Panc1 (cell line): Measurements from ENCODE around the gene FGGY. TPM values are rescaled to one million over a fixed set of nuclear protein-coding genes. Genes with fewer than 3 reads are reported as not detected.

ENCODE experiments used
- ATAC-seq: fragments of 200-7000 bp; cut with Tn5 transposase; 2 replicates; pipeline ENCODE4 v1.9.1; 2020; ENCODE audit warnings: mild to moderate bottlenecking, moderate library complexity
- BruUV-seq: library from RNA; stranded (reverse); fragments of 400-500 nt; replicated peaks from 2 replicates; lab custom pipeline; 2021; lab: Mats Ljungman, UMichigan
- CTCF ChIA-PET: fragments of 300-600 bp; sonication (Branson Sonifier 250); formaldehyde crosslinking; loops from one replicate; lab custom pipeline; 2022; ENCODE audit warnings: antibody characterized with exemption; lab: Charles Lee
- POLR2A ChIA-PET: fragments of 300-600 bp; sonication (Branson Sonifier 250); formaldehyde crosslinking; loops from one replicate; lab custom pipeline; 2022; ENCODE audit warnings: antibody characterized with exemption; lab: Charles Lee
- DNase-seq: peaks from one replicate; pipeline ENCODE4 v3.0.0-alpha.2; 2010; ENCODE audit warnings: low read depth, low spot score
- H3K27ac ChIP-seq: 2 replicates; pipeline ENCODE4 v1.5.1; 2011; ENCODE audit warnings: mild to moderate bottlenecking, low read length, inconsistent platforms
- H3K27me3 ChIP-seq: fragments of 200-500 bp; sonication (Bioruptor generic); 2 replicates; pipeline ENCODE4 v1.6.0; 2014; ENCODE audit warnings: low read length, inconsistent platforms; ENCODE audit not compliant: control insufficient read depth, insufficient read depth
- H3K36me3 ChIP-seq: fragments of 200-500 bp; sonication (Bioruptor generic); 2 replicates; pipeline ENCODE4 v1.5.1; 2014; ENCODE audit warnings: inconsistent platforms, mild to moderate bottlenecking, low read length, moderate library complexity; ENCODE audit not compliant: control insufficient read depth, insufficient read depth
- H3K4me1 ChIP-seq: 2 replicates; pipeline ENCODE4 v1.5.1; 2011; ENCODE audit warnings: inconsistent platforms, mild to moderate bottlenecking, low read length, moderate library complexity; ENCODE audit not compliant: control insufficient read depth, insufficient read depth
- H3K4me3 ChIP-seq, 2 experiments: 2 replicates each; pipeline ENCODE4 v1.5.1; 2011 to 2012; ENCODE audit warnings: low read depth in 2 of 2, low read length in 2 of 2, mild to moderate bottlenecking in 2 of 2, inconsistent platforms in 1 of 2, moderate library complexity in 1 of 2
- H3K9me3 ChIP-seq: fragments of 200-500 bp; sonication (Bioruptor generic); 2 replicates; pipeline ENCODE4 v1.5.1; 2014; ENCODE audit warnings: low read depth, mild to moderate bottlenecking, inconsistent platforms, low read length, moderate library complexity; ENCODE audit not compliant: control insufficient read depth, insufficient read depth
- POLR2AphosphoS5 ChIP-seq: IDR thresholded peaks from 2 replicates; pipeline ENCODE4 v1.6.1; 2012; ENCODE audit warnings: mild to moderate bottlenecking, low read depth, low read length, moderate library complexity
- REST ChIP-seq, 2 experiments: IDR thresholded peaks; 2 replicates each; pipeline ENCODE4 v1.6.1; 2011 to 2012; ENCODE audit warnings: low read depth in 2 of 2, control low read depth in 1 of 2, low read length in 1 of 2, mild to moderate bottlenecking in 1 of 2, moderate library complexity in 1 of 2; ENCODE audit not compliant: insufficient read depth in 1 of 2
- SIN3A ChIP-seq: IDR thresholded peaks from 2 replicates; pipeline ENCODE4 v1.6.1; 2012; ENCODE audit warnings: low read depth, mild to moderate bottlenecking, low read length, moderate library complexity, borderline replicate concordance; ENCODE audit not compliant: insufficient read depth
- TCF7L2 ChIP-seq: IDR thresholded peaks from 2 replicates; pipeline ENCODE4 v1.6.1; 2011; ENCODE audit warnings: mild to moderate bottlenecking, low read depth, low read length, inconsistent platforms
- in situ Hi-C: cut with HindIII; loops from 2 replicates; pipeline ENCODE4 v1.10.0; 2016; ENCODE audit warnings: low sequenced_read_pairs, low pct_unique_long_range_greater_than_20kb
- intact Hi-C: fragments of 100-400 bp; cut with micrococcal nuclease; formaldehyde crosslinking; loops from one replicate; pipeline ENCODE4 v1.10.0; 2022; ENCODE audit not compliant: unreplicated experiment
- total RNA-seq: library from RNA; stranded (reverse); gene quantifications from one replicate; pipeline ENCODE4 v1.2.1, GENCODE V29; 2021; ENCODE audit not compliant: unreplicated experiment
- TF ChIP-seq, protein P1 (sequence below): fragments of 450-650 bp; IDR thresholded peaks from 2 replicates; pipeline ENCODE4 v1.5.1; 2017; ENCODE audit warnings: mild to moderate bottlenecking

FGGY gene
- total RNA-seq, 1 experiment from 2014 or later = 15.5 TPM

DNA sequence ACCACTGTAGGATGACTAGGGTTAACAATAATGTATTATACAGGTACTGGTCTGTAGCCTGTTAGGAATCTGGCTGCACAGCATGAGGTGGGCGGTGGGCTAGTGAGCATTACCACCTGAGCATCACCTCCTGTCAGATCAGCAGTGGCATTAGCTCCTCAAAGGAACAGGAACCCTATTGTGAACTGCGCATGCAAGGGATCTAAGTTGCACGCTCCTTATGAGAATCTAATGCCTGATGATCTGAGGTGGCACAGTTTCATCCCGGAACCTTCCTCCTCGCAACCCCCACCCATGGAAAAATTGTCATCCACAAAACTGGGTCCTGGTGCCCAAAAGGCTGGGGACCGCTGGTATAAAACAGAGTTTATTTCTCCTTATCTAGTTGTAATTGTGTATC lies 147.6 kb downstream of the FGGY start:
- H3K4me1 ChIP-seq = no peaks in the 10 kb centered on the region
- DNase-seq = no peak
- ChIA-PET CTCF (no interaction called here), POLR2A (no interaction called here)
- intact Hi-C loops = no loop called here
- no peak for TF ChIP-seq POLR2AphosphoS5
- TF ChIP-seq, protein P1, sequence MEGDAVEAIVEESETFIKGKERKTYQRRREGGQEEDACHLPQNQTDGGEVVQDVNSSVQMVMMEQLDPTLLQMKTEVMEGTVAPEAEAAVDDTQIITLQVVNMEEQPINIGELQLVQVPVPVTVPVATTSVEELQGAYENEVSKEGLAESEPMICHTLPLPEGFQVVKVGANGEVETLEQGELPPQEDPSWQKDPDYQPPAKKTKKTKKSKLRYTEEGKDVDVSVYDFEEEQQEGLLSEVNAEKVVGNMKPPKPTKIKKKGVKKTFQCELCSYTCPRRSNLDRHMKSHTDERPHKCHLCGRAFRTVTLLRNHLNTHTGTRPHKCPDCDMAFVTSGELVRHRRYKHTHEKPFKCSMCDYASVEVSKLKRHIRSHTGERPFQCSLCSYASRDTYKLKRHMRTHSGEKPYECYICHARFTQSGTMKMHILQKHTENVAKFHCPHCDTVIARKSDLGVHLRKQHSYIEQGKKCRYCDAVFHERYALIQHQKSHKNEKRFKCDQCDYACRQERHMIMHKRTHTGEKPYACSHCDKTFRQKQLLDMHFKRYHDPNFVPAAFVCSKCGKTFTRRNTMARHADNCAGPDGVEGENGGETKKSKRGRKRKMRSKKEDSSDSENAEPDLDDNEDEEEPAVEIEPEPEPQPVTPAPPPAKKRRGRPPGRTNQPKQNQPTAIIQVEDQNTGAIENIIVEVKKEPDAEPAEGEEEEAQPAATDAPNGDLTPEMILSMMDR = no peak
- no peak for TF ChIP-seq TCF7L2
- no peak for TF ChIP-seq REST (IDR thresholded peaks at IDR 0.05; ENCODE audit: insufficient read depth in 1 of 2, low read depth in 2 of 2, low read length in 1 of 2)
- TF ChIP-seq SIN3A = no peak
- no peak overlapping the region for H3K27ac ChIP-seq
- H3K4me3 ChIP-seq = no peak overlapping the region
- BruUV-seq = no TSS peak
- H3K36me3 ChIP-seq = no peaks in the 10 kb centered on the region
- in situ Hi-C loops = no loop called here
- ATAC-seq = no peak
- H3K27me3 ChIP-seq = no peaks in the 10 kb centered on the region
- H3K9me3 ChIP-seq = no peaks in the 10 kb centered on the region

DNA sequence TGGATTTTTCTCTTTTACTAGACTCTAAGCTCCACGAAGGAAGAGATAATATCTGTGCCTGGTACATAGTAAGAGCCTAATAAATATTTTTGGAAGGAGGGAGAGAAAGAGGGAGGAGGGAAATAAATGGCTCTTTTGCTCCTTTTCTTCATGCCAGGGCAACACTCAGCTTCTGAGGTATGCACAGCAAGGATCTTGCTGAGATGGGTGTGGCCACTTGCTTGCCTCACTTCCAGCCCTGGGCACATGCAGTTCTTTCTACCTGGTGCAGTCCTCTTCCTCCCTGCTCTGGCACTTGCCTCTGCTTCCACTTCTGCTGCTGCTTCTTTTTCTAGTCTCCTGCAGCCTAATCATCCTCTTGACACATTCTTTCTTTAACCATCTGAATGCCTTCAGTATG lies 148.1 kb downstream of the FGGY start:
- ChIA-PET CTCF (no interaction called here), POLR2A (no interaction called here)
- Histone ChIP-seq H3K4me1 (no peaks in the 10 kb centered on the region), H3K27me3 (no peaks in the 10 kb centered on the region), H3K4me3 (no peak overlapping the region), H3K36me3 (no peaks in the 10 kb centered on the region), H3K27ac (no peak overlapping the region), H3K9me3 (no peaks in the 10 kb centered on the region)
- ATAC-seq = no peak
- in situ Hi-C loops (no loop called here), intact Hi-C loops (no loop called here)
- no peak for TF ChIP-seq REST (IDR thresholded peaks at IDR 0.05; ENCODE audit: insufficient read depth in 1 of 2, low read depth in 2 of 2, low read length in 1 of 2)
- no TSS peak for BruUV-seq
- DNase-seq = no peak
